ENCODE data around the gene ZNF329.

DNA sequence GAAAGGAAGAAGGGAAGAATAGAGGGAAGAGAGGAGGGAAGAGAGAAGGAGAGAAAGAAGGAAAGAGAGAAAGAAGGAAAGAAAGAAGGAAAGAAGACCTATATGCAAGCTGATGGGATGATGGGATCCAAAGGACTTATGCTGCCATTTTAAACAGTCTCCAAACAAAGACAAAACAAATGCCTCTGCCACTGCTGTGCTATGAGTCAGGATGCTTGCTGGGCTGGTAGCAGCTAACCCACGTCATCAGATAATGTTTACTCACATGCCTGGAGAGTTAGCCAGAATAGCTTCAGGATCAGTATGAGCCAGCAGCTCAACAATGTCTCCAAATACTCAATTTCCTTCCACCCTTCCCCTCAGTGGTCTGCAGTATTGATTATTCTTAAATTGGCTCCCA is 20.3 kb upstream of the ZNF329 start:
- TF ChIP-seq CTCF (IDR thresholded peaks at IDR 0.05), result no peak
- TF ChIP-seq POLR2A (IDR thresholded peaks at IDR 0.05), result no peak

Data from right lobe of liver (tissue), 4 donors.